ENCODE results near the gene IFT43. TPM values are rescaled to one million over a fixed set of nuclear protein-coding genes. Genes with fewer than 3 reads are reported as not detected.
A peak's percentile ranks its signal among the peaks of the same experiment; 100 is the strongest.

IFT43 gene
- total RNA-seq, 1 donor from 2014 or later, result 52.1 TPM

- Mint-ChIP-seq H3K27me3 (peaks cover 9% of the 10 kb centered on the region), H3K9me3 (ENCODE audit: low read depth) (no peaks in the 10 kb centered on the region), H3K4me1 (ENCODE audit: low read depth) (peaks cover 41% of the 10 kb centered on the region), H3K36me3 (ENCODE audit: insufficient read depth) (no peaks in the 10 kb centered on the region), H3K27ac (no peak overlapping the region), H3K4me3 (ENCODE audit: low read depth) (peak overlapping the region; percentile 85)
- no peak for DNase-seq (ENCODE audit: low spot score, unreplicated experiment)
- TF ChIP-seq CTCF (IDR thresholded peaks at IDR 0.05; ENCODE audit: unreplicated experiment), result no peak
Measured at GRCh38 chr14:75983019-75983358, 2.6 kb upstream of the IFT43 start.

GRCh38 chr14:75984674-75985073 lies 889 bp upstream of the IFT43 start:
- Mint-ChIP-seq H3K27me3 (peaks cover 9% of the 10 kb centered on the region), H3K36me3 (ENCODE audit: insufficient read depth) (no peaks in the 10 kb centered on the region), H3K4me3 (ENCODE audit: low read depth) (peak overlapping the region; percentile 89), H3K27ac (no peak overlapping the region), H3K4me1 (ENCODE audit: low read depth) (peaks cover 34% of the 10 kb centered on the region), H3K9me3 (ENCODE audit: low read depth) (no peaks in the 10 kb centered on the region)
- DNase-seq (ENCODE audit: low spot score, unreplicated experiment), result no peak
- TF ChIP-seq CTCF (IDR thresholded peaks at IDR 0.05; ENCODE audit: unreplicated experiment), result no peak

- H3K4me1 Mint-ChIP-seq (ENCODE audit: low read depth), result peaks cover 18% of the 10 kb centered on the region
- peaks cover 1% of the 10 kb centered on the region for H3K36me3 Mint-ChIP-seq (ENCODE audit: insufficient read depth)
- no peaks in the 10 kb centered on the region for H3K9me3 Mint-ChIP-seq (ENCODE audit: low read depth)
- no peak for TF ChIP-seq CTCF (IDR thresholded peaks at IDR 0.05; ENCODE audit: unreplicated experiment)
- DNase-seq (ENCODE audit: low spot score, unreplicated experiment), result no peak
- H3K27ac Mint-ChIP-seq, result peak overlapping the region; percentile 94
- peak overlapping the region; percentile 89 for H3K4me3 Mint-ChIP-seq (ENCODE audit: low read depth)
- peaks cover 9% of the 10 kb centered on the region for H3K27me3 Mint-ChIP-seq
Measured at GRCh38 chr14:75986439-75986765, 839 bp downstream of the IFT43 start.

GRCh38 chr14:75987201-75987970 lies 1.8 kb downstream of the IFT43 start:
- no peak overlapping the region for H3K4me3 Mint-ChIP-seq (ENCODE audit: low read depth)

GRCh38 chr14:75989134-75989533 lies 3.6 kb downstream of the IFT43 start:
- no peak for TF ChIP-seq CTCF (IDR thresholded peaks at IDR 0.05; ENCODE audit: unreplicated experiment)
- Mint-ChIP-seq H3K36me3 (ENCODE audit: insufficient read depth) (peaks cover 6% of the 10 kb centered on the region), H3K4me3 (ENCODE audit: low read depth) (no peak overlapping the region), H3K9me3 (ENCODE audit: low read depth) (no peaks in the 10 kb centered on the region), H3K4me1 (ENCODE audit: low read depth) (peaks cover 13% of the 10 kb centered on the region), H3K27me3 (no peaks in the 10 kb centered on the region), H3K27ac (no peak overlapping the region)
- DNase-seq (ENCODE audit: low spot score, unreplicated experiment), result no peak

More at GRCh38 chr14:75987201-75987970, 1.8 kb downstream of the IFT43 start:
- Mint-ChIP-seq H3K36me3 (ENCODE audit: insufficient read depth) (peaks cover 3% of the 10 kb centered on the region), H3K9me3 (ENCODE audit: low read depth) (no peaks in the 10 kb centered on the region), H3K4me1 (ENCODE audit: low read depth) (peaks cover 13% of the 10 kb centered on the region), H3K27me3 (peaks cover 9% of the 10 kb centered on the region), H3K27ac (no peak overlapping the region)
- no peak for DNase-seq (ENCODE audit: low spot score, unreplicated experiment)
- TF ChIP-seq CTCF (IDR thresholded peaks at IDR 0.05; ENCODE audit: unreplicated experiment), result no peak
